NCI-H2029 (cell line): Measurements from ENCODE around the gene TFB1M.
"Not testable (repeated sequence)": the region's sequence is repeated elsewhere in the genome, so short reads cannot be mapped to it uniquely, and the experiment has no call there.

ENCODE experiments used
- DNase-seq: peaks from one replicate; lab custom pipeline; 2025; lab: John Stamatoyannopoulos, UW

TFB1M gene

GRCh38 chr6:155329460-155330132 is 15.3 kb upstream of the TFB1M start:
- no peak for DNase-seq

DNA sequence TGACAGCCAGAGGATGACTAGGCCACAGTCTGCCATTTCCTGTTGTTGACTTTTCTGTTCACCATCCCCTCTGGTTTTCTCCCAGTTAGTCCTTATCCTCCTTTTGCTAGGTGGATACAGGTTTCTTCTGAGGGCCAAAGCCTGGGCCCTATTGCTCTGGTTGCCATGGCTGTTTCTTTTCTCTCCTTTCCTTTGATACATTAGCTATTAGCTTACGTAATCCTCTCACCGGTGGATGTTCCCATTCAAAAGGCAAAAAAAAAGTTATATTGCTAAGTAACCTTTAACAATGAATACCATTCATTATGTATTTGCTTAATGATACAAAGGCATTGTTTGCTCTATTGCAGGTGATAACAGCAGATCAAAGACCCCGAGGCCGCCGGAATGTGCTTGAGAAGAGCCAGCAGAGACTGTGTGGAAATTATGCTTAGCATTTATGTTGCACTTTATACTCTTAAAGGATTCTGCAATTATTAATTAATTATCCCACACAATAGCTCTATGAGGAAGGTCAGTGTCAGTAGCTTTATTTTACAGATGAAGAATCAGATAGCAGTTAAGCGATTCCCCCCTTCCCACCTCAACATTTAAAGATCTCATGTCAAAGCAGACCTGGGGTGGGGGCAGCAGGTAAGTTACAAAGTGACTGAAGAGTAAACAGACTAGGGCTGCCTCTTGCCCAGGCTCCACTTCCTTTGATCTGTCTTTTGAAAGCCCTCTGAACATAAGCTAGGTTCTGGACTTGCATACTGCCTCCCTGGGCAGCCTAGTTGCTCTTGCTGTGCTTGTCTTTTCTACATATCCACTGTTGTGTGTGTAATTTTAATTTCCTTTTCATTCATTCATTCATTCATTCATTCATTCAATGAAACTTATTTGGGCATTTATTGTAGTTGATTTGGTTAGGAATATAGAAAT is 14.5 kb upstream of the TFB1M start:
- DNase-seq = peak; percentile 49

DNA sequence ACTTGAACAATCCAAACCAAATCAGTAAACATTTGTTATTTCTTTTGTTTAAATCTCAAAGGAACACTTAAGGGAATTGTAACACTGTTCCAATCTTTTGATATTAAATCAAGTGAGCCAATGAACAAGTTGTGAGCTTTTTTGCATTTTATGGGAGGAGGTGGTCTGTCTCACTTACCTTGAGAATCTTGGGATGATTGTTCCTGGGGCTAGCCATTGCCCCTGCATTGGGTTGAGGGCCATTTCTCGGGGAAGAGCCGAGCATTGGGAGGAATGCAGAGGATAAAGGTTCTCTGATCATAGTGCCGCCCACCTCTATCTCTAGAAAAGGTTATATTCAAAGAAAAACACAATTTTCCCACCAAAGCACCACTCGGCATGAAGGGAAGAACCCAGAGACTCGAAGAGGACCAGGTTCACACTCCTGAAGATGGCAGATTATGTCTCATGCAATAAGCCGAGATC is 13.8 kb upstream of the TFB1M start:
- no peak for DNase-seq

DNA sequence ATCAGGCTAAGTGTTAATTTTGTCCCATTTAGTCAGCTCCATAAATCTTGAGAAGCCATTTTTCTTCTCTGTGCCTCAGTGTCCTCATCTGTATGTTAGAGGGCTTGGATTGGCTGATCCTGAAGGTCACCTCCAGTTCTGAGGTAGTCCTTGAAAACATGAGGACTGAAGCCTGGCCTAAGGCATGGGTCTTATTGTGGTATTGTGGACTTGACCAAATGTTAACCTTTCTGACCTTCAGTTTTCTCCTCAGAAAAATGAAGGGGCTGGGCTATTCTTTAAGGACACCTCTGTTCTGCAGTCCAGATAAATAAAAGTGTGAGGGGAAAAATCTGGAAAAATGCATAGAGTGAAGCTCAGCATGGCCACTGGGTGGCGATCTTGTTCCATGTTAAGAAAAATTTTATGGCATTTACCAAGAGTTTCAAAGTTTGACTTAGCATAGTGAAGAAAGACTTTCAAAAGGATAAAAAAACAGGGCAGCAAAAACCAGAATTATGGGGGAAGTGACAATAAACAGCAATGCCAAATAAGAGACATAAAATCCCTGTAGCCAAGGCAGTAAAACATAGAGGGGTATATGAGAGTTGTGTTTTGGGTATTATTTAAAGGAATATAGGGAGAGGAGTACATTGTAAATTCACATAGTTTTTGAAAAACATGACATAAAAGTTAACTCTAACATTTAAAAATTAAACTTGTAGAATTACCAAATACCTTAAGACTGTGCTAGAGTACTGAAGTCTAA is 13.2 kb upstream of the TFB1M start:
- peak; percentile 23 for DNase-seq

GRCh38 chr6:155325700-155326516 is 11.6 kb upstream of the TFB1M start:
- DNase-seq = no peak

- DNase-seq = no peak
These were observed 10.7 kb upstream of the TFB1M start for GRCh38 chr6:155324993-155325392.

DNA sequence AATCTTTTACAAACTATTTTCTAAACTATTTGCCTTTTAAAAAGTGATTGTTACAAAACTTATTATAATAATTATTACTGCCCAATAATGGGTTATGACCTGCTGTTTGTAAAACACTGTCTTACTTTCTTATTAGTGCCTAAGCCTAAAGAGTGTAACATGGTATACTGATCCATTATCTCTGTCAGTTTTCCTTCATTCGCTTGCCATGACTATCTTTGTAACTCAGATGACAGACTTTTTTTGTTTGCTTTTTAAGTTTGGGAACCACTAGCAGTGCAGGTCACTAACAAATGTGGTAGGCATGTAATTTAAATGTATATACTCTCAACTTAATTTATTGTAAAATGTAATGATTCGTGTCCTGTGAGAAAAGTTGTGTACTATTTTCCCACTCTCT is 9.9 kb upstream of the TFB1M start:
- no peak for DNase-seq

GRCh38 chr6:155319902-155320301 is 5.6 kb upstream of the TFB1M start:
- no peak for DNase-seq

GRCh38 chr6:155317186-155317585 is 2.9 kb upstream of the TFB1M start:
- DNase-seq = no peak

GRCh38 chr6:155316419-155316818 is 2.1 kb upstream of the TFB1M start:
- no peak for DNase-seq

DNA sequence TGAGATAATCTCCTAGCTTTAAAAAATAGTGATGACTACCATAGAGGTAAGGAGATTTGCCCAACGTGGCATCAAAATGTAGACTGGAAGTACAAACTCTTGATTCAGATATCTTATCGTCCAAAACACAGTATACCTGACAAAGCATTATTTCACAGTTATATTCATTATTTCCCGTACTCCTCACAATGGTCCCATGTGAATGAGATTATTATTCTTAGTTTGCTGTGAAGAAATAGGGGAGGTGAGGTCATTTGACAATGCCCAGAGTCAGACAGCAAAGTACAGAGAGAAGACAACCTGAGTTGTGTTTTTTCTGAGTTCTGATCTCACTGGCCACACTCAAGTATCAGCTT is 1.2 kb upstream of the TFB1M start:
- DNase-seq = no peak

DNA sequence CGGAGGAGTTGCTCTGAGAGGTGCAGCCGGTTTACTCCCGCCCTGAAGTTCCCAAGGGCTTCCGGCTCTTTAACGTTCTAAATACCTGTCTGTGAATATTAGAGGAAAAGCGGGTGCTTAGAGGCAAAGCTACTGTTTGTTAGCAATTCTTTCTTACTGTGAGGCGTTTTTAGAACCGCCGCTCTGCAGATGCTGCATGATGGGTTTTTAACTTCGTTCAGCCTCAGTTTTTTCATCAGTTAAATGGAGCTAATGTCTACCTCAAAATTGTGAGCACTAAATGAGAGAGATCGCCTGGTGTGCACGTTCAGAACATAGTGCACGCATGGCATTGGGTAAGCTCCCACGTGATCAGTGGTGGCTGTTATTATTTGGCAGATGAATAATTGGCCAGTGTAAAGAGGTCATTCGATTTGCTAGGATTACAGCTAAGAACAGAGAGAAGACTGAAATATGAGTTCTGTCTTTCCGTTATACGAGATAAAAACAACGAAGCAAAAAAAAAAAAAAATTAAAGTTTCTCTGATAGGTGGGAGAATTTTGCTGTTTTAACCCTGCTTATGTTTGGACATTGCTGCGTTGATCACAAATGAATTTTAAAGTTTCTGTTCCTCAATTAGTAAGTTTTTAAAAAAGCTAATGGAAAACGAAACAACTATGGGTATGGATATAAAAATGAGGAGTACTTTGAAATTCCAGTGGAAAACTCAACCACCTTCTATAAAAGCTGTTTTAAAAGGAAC is 660 bp upstream of the TFB1M start:
- peak; percentile 81 for DNase-seq

- DNase-seq = no peak
These were observed 637 bp downstream of the TFB1M start for GRCh38 chr6:155313602-155314091.

- not testable (repeated sequence) for DNase-seq
These were observed 1.3 kb downstream of the TFB1M start for GRCh38 chr6:155312950-155313349.

DNA sequence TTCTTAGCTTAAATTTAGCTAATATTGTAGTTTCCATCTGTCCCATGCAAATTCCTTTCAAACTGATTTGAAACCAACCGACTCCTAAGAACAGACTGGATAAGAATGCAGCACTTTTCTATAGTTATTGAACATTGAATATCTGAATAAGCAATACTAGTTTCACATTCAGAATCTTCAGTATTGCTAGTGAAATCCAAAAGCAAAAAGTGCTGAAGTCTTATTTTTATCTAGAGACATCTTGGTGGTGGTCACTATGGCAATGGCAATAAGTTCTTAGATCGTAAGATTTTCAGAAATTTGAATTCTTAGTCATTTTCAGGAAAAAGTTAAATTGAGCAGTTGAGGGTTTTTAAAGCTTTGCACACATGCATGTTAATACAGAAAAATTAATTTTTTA is 2.7 kb downstream of the TFB1M start:
- DNase-seq = no peak

DNA sequence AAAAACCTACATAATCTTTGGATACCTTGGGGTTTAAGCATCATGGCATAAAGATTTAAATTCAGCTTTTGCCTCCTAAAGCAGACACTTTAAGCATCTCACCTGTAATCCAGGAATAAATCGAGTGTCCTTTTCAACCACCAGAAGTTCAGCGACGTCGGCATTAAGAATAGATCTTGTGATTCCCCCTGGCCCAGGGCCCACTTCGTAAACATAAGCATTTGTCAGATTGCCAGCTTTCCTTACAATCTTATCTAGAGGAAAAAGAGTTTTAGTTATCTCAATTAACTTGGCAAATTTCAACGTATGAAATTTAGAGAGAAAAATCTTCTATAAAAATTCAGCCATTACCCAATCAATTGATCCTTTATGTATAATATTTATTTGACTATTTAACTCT is 3.2 kb downstream of the TFB1M start:
- peak; percentile 48 for DNase-seq

DNA sequence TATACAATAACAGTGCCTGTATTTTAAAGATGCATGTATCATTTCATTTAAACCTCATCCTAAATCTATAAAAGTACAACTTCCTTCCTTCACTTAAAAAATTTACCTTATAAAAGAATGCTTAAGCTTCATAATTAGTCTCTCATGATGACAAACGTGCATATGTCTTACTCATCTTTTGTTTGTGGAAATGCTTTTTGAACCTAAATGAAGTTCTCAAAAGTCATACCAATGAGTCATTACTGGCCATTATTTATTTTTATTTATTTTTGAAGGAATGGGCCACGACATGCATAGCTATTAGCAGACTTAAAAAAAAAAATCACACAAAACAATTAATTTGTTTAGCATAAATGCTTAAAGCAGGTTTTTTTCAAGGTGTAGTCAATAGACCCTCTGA is 3.7 kb downstream of the TFB1M start:
- DNase-seq = no peak

DNA sequence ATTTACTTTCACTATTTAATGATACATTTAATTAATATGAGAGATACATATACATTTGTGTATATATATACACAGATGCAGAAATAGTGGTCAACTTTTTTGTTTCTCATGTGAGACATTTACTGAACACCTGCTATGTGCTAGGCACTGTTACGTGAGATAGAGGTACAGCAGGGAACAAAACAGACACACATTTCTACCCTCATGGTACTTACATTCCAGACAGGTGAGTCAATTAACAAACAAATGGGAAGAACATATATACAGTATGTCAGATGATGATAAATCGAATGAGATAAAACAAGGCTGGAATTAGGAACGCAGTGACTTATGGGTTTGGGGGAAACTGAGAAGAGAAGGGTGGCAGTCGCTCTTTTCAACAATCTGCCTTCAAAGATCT is 5.1 kb downstream of the TFB1M start:
- no peak for DNase-seq

DNA sequence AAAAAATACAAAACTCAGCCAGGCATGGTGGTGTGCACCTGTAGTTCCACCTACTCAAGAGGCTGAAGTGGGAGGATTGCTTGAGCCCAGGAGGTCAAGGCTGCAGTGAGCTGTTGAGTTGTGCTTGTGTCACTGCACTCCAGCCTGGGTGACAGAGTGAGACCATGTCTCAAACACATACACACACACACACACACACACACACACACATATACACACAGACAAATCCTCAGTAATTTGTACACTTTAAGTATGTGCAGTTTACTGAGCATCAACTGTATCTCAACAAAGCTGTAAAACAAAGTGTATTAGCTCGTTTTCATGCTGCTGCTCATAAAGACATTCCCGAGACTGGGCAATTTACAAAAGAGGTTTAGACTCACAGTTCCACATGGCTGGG is 7.3 kb downstream of the TFB1M start:
- DNase-seq = no peak

DNA sequence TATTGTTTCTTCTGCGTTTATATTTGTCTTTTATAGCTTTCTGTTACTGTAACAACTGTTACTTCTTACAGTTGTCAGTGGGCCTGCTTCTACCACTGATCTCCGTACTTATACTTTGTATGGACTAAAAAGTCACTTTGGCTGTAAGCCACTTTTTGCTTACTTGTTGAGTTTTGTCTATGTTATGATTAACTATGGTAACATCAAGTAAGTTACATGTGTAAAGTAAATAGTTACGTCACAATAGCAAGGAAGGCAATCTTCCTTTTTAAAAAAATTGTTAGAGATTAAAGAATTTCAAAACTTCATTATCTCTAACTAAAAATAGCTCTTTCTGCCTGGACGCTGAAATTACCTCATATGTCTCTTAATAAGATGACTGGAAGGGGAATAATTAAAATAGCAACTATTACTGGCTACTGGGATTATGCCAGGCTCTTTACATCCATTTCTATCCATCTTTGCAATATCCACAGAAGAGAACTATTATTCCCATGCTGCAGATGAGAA is 10.9 kb downstream of the TFB1M start:
- DNase-seq = no peak

GRCh38 chr6:155301867-155302266 is 12.4 kb downstream of the TFB1M start:
- DNase-seq = no peak
